GM12865 (cell line): ENCODE measurements around the gene AP2A1.

Experiments used
- DNase-seq: peaks from one replicate; pipeline ENCODE4 v3.0.0; 2010; ENCODE audit warnings: low read depth
- H3K4me3 ChIP-seq: 2 replicates; pipeline ENCODE4 v1.5.1; 2011; ENCODE audit warnings: mild to moderate bottlenecking, low read depth, low read length, control low read depth
- CTCF ChIP-seq: IDR thresholded peaks from 2 replicates; pipeline ENCODE4 v1.5.1; 2011; ENCODE audit warnings: low read length, control low read depth, low read depth, inconsistent platforms; ENCODE audit not compliant: insufficient read depth; ENCODE audit errors: missing control alignments

Gene AP2A1

GRCh38 chr19:49799798-49800376, 33.1 kb downstream of the AP2A1 start:
- DNase-seq: no peak
- peak; percentile 18 for TF ChIP-seq CTCF
- no peak overlapping the region for H3K4me3 ChIP-seq

DNA sequence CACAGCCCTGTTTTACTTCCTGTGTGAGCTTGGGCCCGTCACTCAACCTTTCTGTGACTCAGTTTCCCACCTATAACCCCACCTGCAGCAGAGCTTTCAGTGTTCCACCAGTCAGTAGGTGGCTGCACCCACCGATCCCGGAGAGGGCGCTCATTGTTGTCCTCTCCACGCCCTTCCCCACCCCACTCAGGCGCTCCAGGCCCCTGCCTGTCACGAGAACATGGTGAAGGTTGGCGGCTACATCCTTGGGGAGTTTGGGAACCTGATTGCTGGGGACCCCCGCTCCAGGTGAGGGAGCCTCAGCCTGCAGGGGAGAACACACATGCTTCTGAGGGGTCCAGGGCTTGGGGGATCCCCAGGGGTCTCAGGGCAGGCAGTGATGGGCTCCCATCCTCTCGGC, 34.0 kb downstream of the AP2A1 start:
- TF ChIP-seq CTCF: no peak
- no peak for DNase-seq
- H3K4me3 ChIP-seq: no peak overlapping the region

DNA sequence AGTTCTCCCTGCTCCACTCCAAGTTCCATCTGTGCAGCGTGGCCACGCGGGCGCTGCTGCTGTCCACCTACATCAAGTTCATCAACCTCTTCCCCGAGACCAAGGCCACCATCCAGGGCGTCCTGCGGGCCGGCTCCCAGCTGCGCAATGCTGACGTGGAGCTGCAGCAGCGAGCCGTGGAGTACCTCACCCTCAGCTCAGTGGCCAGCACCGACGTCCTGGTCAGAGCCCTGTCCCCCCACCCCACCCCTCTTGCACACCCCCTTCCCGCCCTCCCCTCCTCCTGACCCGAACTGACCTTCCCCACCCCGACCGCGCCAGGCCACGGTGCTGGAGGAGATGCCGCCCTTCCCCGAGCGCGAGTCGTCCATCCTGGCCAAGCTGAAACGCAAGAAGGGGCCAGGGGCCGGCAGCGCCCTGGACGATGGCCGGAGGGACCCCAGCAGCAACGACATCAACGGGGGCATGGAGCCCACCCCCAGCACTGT, 34.6 kb downstream of the AP2A1 start:
- TF ChIP-seq CTCF: no peak
- no peak overlapping the region for H3K4me3 ChIP-seq
- no peak for DNase-seq

DNA sequence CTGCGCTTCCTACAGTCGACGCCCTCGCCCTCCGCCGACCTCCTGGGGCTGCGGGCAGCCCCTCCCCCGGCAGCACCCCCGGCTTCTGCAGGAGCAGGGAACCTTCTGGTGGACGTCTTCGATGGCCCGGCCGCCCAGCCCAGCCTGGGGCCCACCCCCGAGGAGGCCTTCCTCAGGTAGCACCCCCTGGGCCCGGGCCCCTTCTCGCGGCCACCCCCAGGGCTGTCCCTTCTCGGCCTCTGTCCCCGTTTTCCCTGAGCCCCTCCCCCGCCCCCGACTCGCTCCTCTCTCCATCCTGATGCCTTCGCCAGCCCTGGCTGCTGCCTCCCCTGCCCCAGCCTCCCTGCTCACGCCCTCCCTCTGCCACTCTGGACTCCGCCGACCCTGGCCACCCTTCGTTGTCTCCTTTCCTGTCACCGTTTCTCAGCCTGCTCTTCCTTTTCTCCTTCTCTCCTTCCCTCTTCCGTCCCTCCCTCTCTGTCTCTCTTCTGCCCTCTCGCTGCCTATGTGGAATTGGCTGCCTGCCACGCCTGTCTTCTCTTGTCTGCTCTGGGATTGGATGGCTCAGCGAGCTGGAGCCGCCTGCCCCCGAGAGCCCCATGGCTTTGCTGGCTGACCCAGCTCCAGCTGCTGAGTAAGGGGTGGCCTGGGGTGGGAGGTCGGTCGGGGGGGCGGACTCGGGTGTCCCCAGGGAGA, 35.3 kb downstream of the AP2A1 start:
- no peak for TF ChIP-seq CTCF
- no peak for DNase-seq
- no peak overlapping the region for H3K4me3 ChIP-seq

DNA sequence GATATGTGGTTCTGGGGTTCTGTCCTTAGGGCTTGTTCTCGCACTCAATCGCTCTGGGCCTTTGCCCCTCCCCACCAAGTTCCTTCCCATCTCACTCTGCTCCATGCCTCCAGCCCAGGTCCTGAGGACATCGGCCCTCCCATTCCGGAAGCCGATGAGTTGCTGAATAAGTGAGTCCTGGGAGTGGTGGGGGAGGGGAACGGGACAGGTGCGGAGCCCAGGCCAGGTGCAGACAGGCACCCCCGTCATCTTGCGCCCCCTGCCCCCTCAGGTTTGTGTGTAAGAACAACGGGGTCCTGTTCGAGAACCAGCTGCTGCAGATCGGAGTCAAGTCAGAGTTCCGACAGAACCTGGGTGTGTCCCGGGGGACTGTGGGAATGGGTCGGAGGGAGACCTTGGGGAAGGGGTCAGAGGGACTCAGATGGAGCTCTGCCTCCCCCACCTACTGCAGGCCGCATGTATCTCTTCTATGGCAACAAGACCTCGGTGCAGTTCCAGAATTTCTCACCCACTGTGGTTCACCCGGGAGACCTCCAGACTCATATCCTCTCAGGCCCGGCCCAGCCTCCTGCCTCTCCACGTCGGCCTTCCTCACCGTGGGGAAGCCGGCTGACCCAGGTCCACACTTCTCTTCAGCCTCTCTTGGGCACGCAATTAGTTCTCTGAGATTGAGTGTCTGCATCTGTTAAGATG, 36.2 kb downstream of the AP2A1 start:
- no peak for TF ChIP-seq CTCF
- no peak for DNase-seq
- H3K4me3 ChIP-seq: no peak overlapping the region

DNA sequence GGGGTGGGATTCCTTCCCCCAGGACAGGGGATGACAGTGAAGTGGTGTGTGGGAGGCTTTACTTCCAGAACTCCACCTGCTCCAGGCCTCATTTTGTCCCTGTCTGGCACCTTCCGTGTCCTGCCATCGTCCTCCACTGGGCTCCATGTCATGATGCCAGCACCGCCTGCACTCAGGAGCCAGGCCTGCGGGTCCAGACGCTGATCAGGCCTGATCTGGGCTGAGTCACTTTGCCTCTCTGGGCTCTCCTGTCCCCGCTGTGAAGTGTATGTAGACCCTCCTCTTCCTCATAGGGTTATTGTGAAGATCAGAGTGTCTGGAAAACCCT, 36.7 kb downstream of the AP2A1 start:
- no peak for TF ChIP-seq CTCF
- no peak overlapping the region for H3K4me3 ChIP-seq
- DNase-seq: no peak
